Activated CD8-positive, alpha-beta memory T cell treated with anti-CD3 and anti-CD28 coated beads, Interleukin-2, amount 50 U/mL, for 4 hours (primary cell): ENCODE data around the gene ZNF414.
A peak's percentile ranks its signal among the peaks of the same experiment; 100 is the strongest.
"Not testable (repeated sequence)": the region's sequence is repeated elsewhere in the genome, so short reads cannot be mapped to it uniquely, and the experiment has no call there.

ENCODE experiments used
- DNase-seq: peaks from one replicate; pipeline ENCODE4 v3.0.0-alpha.2; 2020

The ZNF414 gene

GRCh38 chr19:8517551-8518442, 3.8 kb upstream of the ZNF414 start:
- DNase-seq, result peak; percentile 43

- peak; percentile 44 for DNase-seq
Observed at GRCh38 chr19:8515317-8515716, 1.4 kb upstream of the ZNF414 start.

- not testable (repeated sequence) for DNase-seq
Observed at GRCh38 chr19:8514505-8515009, 590 bp upstream of the ZNF414 start.

GRCh38 chr19:8513036-8513686, 806 bp downstream of the ZNF414 start:
- DNase-seq, result no peak

- DNase-seq, result no peak
Observed at GRCh38 chr19:8512115-8512967, 1.6 kb downstream of the ZNF414 start.

- DNase-seq, result no peak
Observed at GRCh38 chr19:8511573-8512101, 2.3 kb downstream of the ZNF414 start.

GRCh38 chr19:8510589-8511115, 3.3 kb downstream of the ZNF414 start:
- DNase-seq, result no peak

- no peak for DNase-seq
Observed at GRCh38 chr19:8506402-8506957, 7.5 kb downstream of the ZNF414 start.

GRCh38 chr19:8505680-8506401, 8.1 kb downstream of the ZNF414 start:
- DNase-seq, result peak; percentile 77

- DNase-seq, result no peak
Observed at GRCh38 chr19:8504919-8505318, 9.0 kb downstream of the ZNF414 start.

- no peak for DNase-seq
Observed at GRCh38 chr19:8504171-8504570, 9.8 kb downstream of the ZNF414 start.

- no peak for DNase-seq
Observed at GRCh38 chr19:8503510-8503909, 10.5 kb downstream of the ZNF414 start.

- no peak for DNase-seq
Observed at GRCh38 chr19:8501981-8502380, 12.0 kb downstream of the ZNF414 start.

GRCh38 chr19:8501516-8501915, 12.5 kb downstream of the ZNF414 start:
- DNase-seq, result no peak

GRCh38 chr19:8500158-8500557, 13.8 kb downstream of the ZNF414 start:
- DNase-seq, result no peak

- DNase-seq, result no peak
Observed at GRCh38 chr19:8499048-8499833, 14.7 kb downstream of the ZNF414 start.

GRCh38 chr19:8498295-8498694, 15.7 kb downstream of the ZNF414 start:
- DNase-seq, result no peak

GRCh38 chr19:8494158-8494557, 19.8 kb downstream of the ZNF414 start:
- DNase-seq, result no peak

- no peak for DNase-seq
Observed at GRCh38 chr19:8491574-8491973, 22.4 kb downstream of the ZNF414 start.

GRCh38 chr19:8490873-8491272, 23.1 kb downstream of the ZNF414 start:
- DNase-seq, result no peak

- DNase-seq, result no peak
Observed at GRCh38 chr19:8490395-8490760, 23.6 kb downstream of the ZNF414 start.
